ENCODE data around the gene KCNAB1. TPM values are rescaled to one million over a fixed set of nuclear protein-coding genes. Genes with fewer than 3 reads are reported as not detected.

KCNAB1 gene
- total RNA-seq, 1 experiment from 2014 or later = 1.4 TPM

GRCh38 chr3:156163848-156164247 lies 43.5 kb downstream of the KCNAB1 start:
- Histone ChIP-seq H3K27me3 (ENCODE audit: insufficient read depth, low read depth) (no peaks in the 10 kb centered on the region), H3K4me2 (no peak overlapping the region), H4K20me1 (ENCODE audit: insufficient read depth) (no peaks in the 10 kb centered on the region), H3K27ac (no peak overlapping the region), H3F3A (ENCODE audit: insufficient read depth, low read depth) (no peaks in the 10 kb centered on the region), H2AFZ (no peak overlapping the region), H3K79me2 (ENCODE audit: low read depth) (no peaks in the 10 kb centered on the region), H3K9me3 (ENCODE audit: insufficient read depth, low read depth) (no peaks in the 10 kb centered on the region), H3K9me2 (ENCODE audit: insufficient read depth) (no peaks in the 10 kb centered on the region), H3K36me3 (ENCODE audit: low read depth) (no peaks in the 10 kb centered on the region), H3K4me1 (replicated peaks; ENCODE audit: insufficient read depth) (0 out of 2 replicates have a peak, but pooled peaks cover 12% of the 10 kb centered on the region), H3K4me3 (no peak overlapping the region)
- ChIA-PET POLR2A (ENCODE audit: unreplicated experiment) (interaction anchor here (0.7 kb wide), 1 partner anchor 355 kb away, joined by 4 read pairs; no protein-coding TSS in a partner anchor), CTCF (interaction anchor here (0.6 kb wide), 1 partner anchor 369 kb away, joined by 5 read pairs; no protein-coding TSS in a partner anchor)
- DNase-seq = no peak
- BruUV-seq (replicated peaks) = no TSS peak
- intact Hi-C loops (cut with micrococcal nuclease; ENCODE audit: unreplicated experiment) = no loop called here
- no peak for TF ChIP-seq CTCF (conservative IDR thresholded peaks at IDR 0.05)
- no peak for TF ChIP-seq EZH2 (IDR thresholded peaks at IDR 0.05; ENCODE audit: low read depth)

- TF ChIP-seq CTCF (conservative IDR thresholded peaks at IDR 0.05) = no peak
- no peak for TF ChIP-seq EZH2 (IDR thresholded peaks at IDR 0.05; ENCODE audit: low read depth)
- ChIA-PET POLR2A (ENCODE audit: unreplicated experiment) (no interaction called here), CTCF (no interaction called here)
- no peaks in the 10 kb centered on the region for H3K79me2 ChIP-seq (ENCODE audit: low read depth)
- no TSS peak for BruUV-seq (replicated peaks)
- H3K9me3 ChIP-seq (ENCODE audit: insufficient read depth, low read depth) = no peaks in the 10 kb centered on the region
- no peaks in the 10 kb centered on the region for H3K4me1 ChIP-seq (replicated peaks; ENCODE audit: insufficient read depth)
- intact Hi-C loops (cut with micrococcal nuclease; ENCODE audit: unreplicated experiment) = no loop called here
- H3K36me3 ChIP-seq (ENCODE audit: low read depth) = no peaks in the 10 kb centered on the region
- H3F3A ChIP-seq (ENCODE audit: insufficient read depth, low read depth) = no peaks in the 10 kb centered on the region
- no peak overlapping the region for H3K27ac ChIP-seq
- DNase-seq = no peak
- no peaks in the 10 kb centered on the region for H4K20me1 ChIP-seq (ENCODE audit: insufficient read depth)
- no peak overlapping the region for H2AFZ ChIP-seq
- no peak overlapping the region for H3K4me2 ChIP-seq
- H3K9me2 ChIP-seq (ENCODE audit: insufficient read depth) = no peaks in the 10 kb centered on the region
- no peaks in the 10 kb centered on the region for H3K27me3 ChIP-seq (ENCODE audit: insufficient read depth, low read depth)
- H3K4me3 ChIP-seq = no peak overlapping the region
Measured at GRCh38 chr3:156166808-156167207, 46.4 kb downstream of the KCNAB1 start.

GRCh38 chr3:156170571-156170970 lies 50.2 kb downstream of the KCNAB1 start:
- Histone ChIP-seq H3K9me3 (ENCODE audit: insufficient read depth, low read depth) (no peaks in the 10 kb centered on the region), H3K4me1 (replicated peaks; ENCODE audit: insufficient read depth) (no peaks in the 10 kb centered on the region), H3K4me3 (no peak overlapping the region), H3K4me2 (no peak overlapping the region), H3F3A (ENCODE audit: insufficient read depth, low read depth) (no peaks in the 10 kb centered on the region), H3K9me2 (ENCODE audit: insufficient read depth) (no peaks in the 10 kb centered on the region), H3K79me2 (ENCODE audit: low read depth) (no peaks in the 10 kb centered on the region), H4K20me1 (ENCODE audit: insufficient read depth) (no peaks in the 10 kb centered on the region), H3K27ac (no peak overlapping the region), H3K36me3 (ENCODE audit: low read depth) (no peaks in the 10 kb centered on the region), H3K27me3 (ENCODE audit: insufficient read depth, low read depth) (no peaks in the 10 kb centered on the region), H2AFZ (no peak overlapping the region)
- intact Hi-C loops (cut with micrococcal nuclease; ENCODE audit: unreplicated experiment) = loop anchor here (5.0 kb wide), 1 partner anchor 337 kb away; no protein-coding TSS in a partner anchor
- no TSS peak for BruUV-seq (replicated peaks)
- CTCF ChIA-PET = no interaction called here
- no peak for TF ChIP-seq CTCF (conservative IDR thresholded peaks at IDR 0.05)
- no peak for TF ChIP-seq EZH2 (IDR thresholded peaks at IDR 0.05; ENCODE audit: low read depth)
- no peak for DNase-seq
- POLR2A ChIA-PET (ENCODE audit: unreplicated experiment) = no interaction called here

Measured in PC-9 (cell line).